ENCODE data around the gene EXOSC1.
A peak's percentile ranks its signal among the peaks of the same experiment; 100 is the strongest.
"Not testable (repeated sequence)": the region's sequence is repeated elsewhere in the genome, so short reads cannot be mapped to it uniquely, and the experiment has no call there.

EXOSC1 gene

GRCh38 chr10:97456686-97457065 lies 10.9 kb upstream of the EXOSC1 start:
- no peak for DNase-seq

GRCh38 chr10:97456034-97456685 lies 10.4 kb upstream of the EXOSC1 start:
- DNase-seq = no peak

GRCh38 chr10:97454330-97455036 lies 8.7 kb upstream of the EXOSC1 start:
- DNase-seq = no peak

- DNase-seq = no peak
Measured at GRCh38 chr10:97452352-97452751, 6.5 kb upstream of the EXOSC1 start.

- DNase-seq = no peak
Measured at GRCh38 chr10:97451605-97452004, 5.8 kb upstream of the EXOSC1 start.

- DNase-seq = no peak
Measured at GRCh38 chr10:97450828-97451227, 5.0 kb upstream of the EXOSC1 start.

GRCh38 chr10:97445357-97445721 lies 467 bp downstream of the EXOSC1 start:
- no peak for DNase-seq

- no peak for DNase-seq
Measured at GRCh38 chr10:97444212-97444611, 1.6 kb downstream of the EXOSC1 start.

GRCh38 chr10:97442277-97442676 lies 3.5 kb downstream of the EXOSC1 start:
- DNase-seq = no peak

- DNase-seq = no peak
Measured at GRCh38 chr10:97435211-97435610, 10.6 kb downstream of the EXOSC1 start.

GRCh38 chr10:97434557-97434956 lies 11.2 kb downstream of the EXOSC1 start:
- DNase-seq = no peak

- DNase-seq = no peak
Measured at GRCh38 chr10:97434055-97434454, 11.8 kb downstream of the EXOSC1 start.

- no peak for DNase-seq
Measured at GRCh38 chr10:97428572-97428981, 17.2 kb downstream of the EXOSC1 start.

GRCh38 chr10:97427571-97428179 lies 18.1 kb downstream of the EXOSC1 start:
- DNase-seq = no peak

GRCh38 chr10:97426776-97427570 lies 18.8 kb downstream of the EXOSC1 start:
- no peak for DNase-seq

- peak; percentile 90 for DNase-seq
Measured at GRCh38 chr10:97425964-97426775, 19.6 kb downstream of the EXOSC1 start, which contains the start of gene PGAM1. Gene PGAM1, plus strand, starts transcription at chr10:97426191. Its CDS starts 117 bp downstream, at chr10:97426308.

GRCh38 chr10:97423757-97424098 lies 22.1 kb downstream of the EXOSC1 start:
- DNase-seq = not testable (repeated sequence)

- DNase-seq = no peak
Measured at GRCh38 chr10:97416565-97416964, 29.2 kb downstream of the EXOSC1 start.

GRCh38 chr10:97412891-97413304 lies 32.9 kb downstream of the EXOSC1 start:
- DNase-seq = no peak

- DNase-seq = no peak
Measured at GRCh38 chr10:97411406-97411805, 34.4 kb downstream of the EXOSC1 start.

GRCh38 chr10:97408496-97408992 lies 37.3 kb downstream of the EXOSC1 start:
- DNase-seq = no peak

GRCh38 chr10:97407952-97408248 lies 37.9 kb downstream of the EXOSC1 start:
- DNase-seq = no peak
